ENCODE results near the gene ZNF385B.

DNA sequence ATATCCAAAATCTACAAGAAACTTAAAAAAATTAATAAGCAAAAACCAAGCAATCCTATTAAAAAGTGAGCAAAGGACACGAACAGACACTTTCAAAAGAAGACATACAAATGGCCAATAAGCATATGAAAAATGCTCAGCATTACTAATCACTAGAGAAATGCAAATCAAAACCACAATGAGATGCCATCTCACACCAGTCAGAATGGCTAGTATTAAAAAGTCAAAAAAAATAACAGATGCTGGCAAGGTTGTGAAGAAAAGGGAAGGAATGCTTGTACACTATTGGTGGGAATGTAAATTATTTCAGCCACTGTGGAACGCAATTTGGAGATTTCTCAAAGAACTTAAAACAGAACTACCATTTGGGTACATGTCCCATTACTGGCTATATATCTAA, 467.9 kb downstream of the ZNF385B start:
- TF ChIP-seq, protein P1, sequence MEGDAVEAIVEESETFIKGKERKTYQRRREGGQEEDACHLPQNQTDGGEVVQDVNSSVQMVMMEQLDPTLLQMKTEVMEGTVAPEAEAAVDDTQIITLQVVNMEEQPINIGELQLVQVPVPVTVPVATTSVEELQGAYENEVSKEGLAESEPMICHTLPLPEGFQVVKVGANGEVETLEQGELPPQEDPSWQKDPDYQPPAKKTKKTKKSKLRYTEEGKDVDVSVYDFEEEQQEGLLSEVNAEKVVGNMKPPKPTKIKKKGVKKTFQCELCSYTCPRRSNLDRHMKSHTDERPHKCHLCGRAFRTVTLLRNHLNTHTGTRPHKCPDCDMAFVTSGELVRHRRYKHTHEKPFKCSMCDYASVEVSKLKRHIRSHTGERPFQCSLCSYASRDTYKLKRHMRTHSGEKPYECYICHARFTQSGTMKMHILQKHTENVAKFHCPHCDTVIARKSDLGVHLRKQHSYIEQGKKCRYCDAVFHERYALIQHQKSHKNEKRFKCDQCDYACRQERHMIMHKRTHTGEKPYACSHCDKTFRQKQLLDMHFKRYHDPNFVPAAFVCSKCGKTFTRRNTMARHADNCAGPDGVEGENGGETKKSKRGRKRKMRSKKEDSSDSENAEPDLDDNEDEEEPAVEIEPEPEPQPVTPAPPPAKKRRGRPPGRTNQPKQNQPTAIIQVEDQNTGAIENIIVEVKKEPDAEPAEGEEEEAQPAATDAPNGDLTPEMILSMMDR (IDR thresholded peaks at IDR 0.05; ENCODE audit: low read length) = no peak
- TF ChIP-seq EZH2 (optimal IDR thresholded peaks at IDR 0.05; ENCODE audit: low read depth, low read length) = no peak

All from MM.1S (cell line).